ENCODE measurements around the gene MCU. TPM values are rescaled to one million over a fixed set of nuclear protein-coding genes. Genes with fewer than 3 reads are reported as not detected.

MCU gene
- total RNA-seq, 1 experiment from 2014 or later = 70.2 TPM

DNA sequence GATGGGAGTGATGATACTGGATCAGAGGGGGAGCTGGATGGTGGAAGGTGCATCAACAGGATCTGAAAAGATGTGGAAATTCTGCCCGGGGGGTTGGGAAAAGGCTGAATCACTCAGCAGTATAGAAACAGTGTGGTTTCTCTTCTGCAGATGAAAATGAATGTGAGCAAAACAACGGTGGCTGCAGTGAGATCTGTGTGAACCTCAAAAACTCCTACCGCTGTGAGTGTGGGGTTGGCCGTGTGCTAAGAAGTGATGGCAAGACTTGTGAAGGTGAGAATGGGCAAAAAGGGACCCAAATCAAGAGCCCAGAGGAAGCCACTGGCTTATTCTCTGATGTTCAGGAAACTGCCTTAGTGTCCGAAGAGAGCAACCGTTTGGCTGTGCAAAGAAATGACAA is 214.5 kb downstream of the MCU start:
- CTCF ChIA-PET = no interaction called here
- Mint-ChIP-seq H3K36me3 (ENCODE audit: insufficient read depth, unreplicated experiment) (no peaks in the 10 kb centered on the region), H3K4me3 (ENCODE audit: low read depth, unreplicated experiment) (no peak overlapping the region), H3K27ac (ENCODE audit: unreplicated experiment) (no peak overlapping the region), H3K4me1 (ENCODE audit: low read depth, unreplicated experiment) (no peaks in the 10 kb centered on the region), H3K9me3 (ENCODE audit: low read depth, unreplicated experiment) (no peaks in the 10 kb centered on the region), H3K27me3 (ENCODE audit: unreplicated experiment) (no peaks in the 10 kb centered on the region)
- TF ChIP-seq, protein P1, sequence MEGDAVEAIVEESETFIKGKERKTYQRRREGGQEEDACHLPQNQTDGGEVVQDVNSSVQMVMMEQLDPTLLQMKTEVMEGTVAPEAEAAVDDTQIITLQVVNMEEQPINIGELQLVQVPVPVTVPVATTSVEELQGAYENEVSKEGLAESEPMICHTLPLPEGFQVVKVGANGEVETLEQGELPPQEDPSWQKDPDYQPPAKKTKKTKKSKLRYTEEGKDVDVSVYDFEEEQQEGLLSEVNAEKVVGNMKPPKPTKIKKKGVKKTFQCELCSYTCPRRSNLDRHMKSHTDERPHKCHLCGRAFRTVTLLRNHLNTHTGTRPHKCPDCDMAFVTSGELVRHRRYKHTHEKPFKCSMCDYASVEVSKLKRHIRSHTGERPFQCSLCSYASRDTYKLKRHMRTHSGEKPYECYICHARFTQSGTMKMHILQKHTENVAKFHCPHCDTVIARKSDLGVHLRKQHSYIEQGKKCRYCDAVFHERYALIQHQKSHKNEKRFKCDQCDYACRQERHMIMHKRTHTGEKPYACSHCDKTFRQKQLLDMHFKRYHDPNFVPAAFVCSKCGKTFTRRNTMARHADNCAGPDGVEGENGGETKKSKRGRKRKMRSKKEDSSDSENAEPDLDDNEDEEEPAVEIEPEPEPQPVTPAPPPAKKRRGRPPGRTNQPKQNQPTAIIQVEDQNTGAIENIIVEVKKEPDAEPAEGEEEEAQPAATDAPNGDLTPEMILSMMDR (IDR thresholded peaks at IDR 0.05; ENCODE audit: unreplicated experiment) = no peak
- no peak for DNase-seq
- intact Hi-C loops (cut with micrococcal nuclease; ENCODE audit: unreplicated experiment) = no loop called here
- no TSS peak for BruUV-seq (replicated peaks)

DNA sequence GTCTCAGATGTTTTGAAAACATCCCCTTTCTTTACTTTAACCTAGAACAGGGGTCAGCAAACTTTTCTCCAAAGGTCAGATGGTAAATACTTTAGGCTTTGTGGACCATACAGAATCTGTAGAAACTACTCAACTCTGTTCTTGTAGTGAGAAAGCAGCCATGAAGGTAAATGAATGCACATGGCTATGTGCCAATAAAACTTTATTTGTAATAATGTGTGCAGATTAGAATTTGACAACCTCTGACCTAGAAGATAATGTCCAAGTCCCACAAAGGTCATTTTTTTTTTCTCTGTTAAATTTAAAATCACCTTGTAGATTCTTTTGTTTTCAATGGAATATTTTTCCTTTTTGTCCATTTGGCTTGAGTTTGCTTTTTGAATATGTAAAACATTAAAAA is 218.8 kb downstream of the MCU start:
- intact Hi-C loops (cut with micrococcal nuclease; ENCODE audit: unreplicated experiment) = no loop called here
- no peak for DNase-seq
- BruUV-seq (replicated peaks) = no TSS peak
- Mint-ChIP-seq H3K27me3 (ENCODE audit: unreplicated experiment) (no peaks in the 10 kb centered on the region), H3K27ac (ENCODE audit: unreplicated experiment) (no peak overlapping the region), H3K9me3 (ENCODE audit: low read depth, unreplicated experiment) (peaks cover 2% of the 10 kb centered on the region), H3K4me1 (ENCODE audit: low read depth, unreplicated experiment) (no peaks in the 10 kb centered on the region), H3K4me3 (ENCODE audit: low read depth, unreplicated experiment) (no peak overlapping the region), H3K36me3 (ENCODE audit: insufficient read depth, unreplicated experiment) (no peaks in the 10 kb centered on the region)
- CTCF ChIA-PET = interaction anchor here (0.6 kb wide), 1 partner anchor 280 kb away, joined by 3 read pairs; no protein-coding TSS in a partner anchor
- TF ChIP-seq, protein P1 (IDR thresholded peaks at IDR 0.05; ENCODE audit: unreplicated experiment) = no peak

DNA sequence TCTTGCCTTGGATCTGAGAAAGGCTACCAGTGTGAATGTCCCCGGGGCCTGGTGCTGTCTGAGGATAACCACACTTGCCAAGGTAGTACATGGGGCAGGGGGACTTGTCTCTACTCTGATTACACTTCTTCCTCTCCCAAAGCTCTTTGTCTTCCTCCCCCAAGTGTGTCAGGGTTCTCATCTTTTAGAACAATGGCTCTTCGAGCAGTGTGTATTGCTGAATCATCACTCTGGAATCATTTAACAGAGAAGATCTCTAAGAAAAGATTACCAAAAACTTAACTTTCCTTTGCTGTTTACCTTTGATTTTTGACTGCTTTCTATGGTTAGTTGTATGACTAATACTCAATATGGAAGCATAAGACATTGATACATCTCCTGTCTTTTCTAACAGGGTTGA is 219.8 kb downstream of the MCU start:
- intact Hi-C loops (cut with micrococcal nuclease; ENCODE audit: unreplicated experiment) = no loop called here
- no TSS peak for BruUV-seq (replicated peaks)

DNA sequence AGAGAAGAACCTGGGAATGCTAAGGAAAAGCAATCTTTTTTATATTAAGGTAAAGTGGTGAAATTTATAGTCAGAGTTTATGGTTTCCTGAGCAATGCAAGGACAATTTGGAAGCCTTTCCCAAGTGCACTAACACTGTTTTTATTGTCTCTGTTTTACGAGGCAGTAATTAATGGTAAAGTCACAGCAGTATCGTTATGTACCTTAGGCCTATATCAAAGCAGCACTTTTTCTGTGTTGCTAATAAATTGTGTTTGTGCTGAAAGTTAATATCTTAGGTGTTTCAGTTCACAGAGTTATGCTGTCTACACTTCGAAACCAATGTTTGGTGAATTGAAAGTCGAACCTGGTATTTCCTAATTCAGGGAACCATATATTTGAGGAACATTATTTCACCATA is 220.8 kb downstream of the MCU start:
- Mint-ChIP-seq H3K27ac (ENCODE audit: unreplicated experiment) (no peak overlapping the region), H3K4me1 (ENCODE audit: low read depth, unreplicated experiment) (no peaks in the 10 kb centered on the region), H3K4me3 (ENCODE audit: low read depth, unreplicated experiment) (no peak overlapping the region), H3K27me3 (ENCODE audit: unreplicated experiment) (no peaks in the 10 kb centered on the region), H3K9me3 (ENCODE audit: low read depth, unreplicated experiment) (peaks cover 2% of the 10 kb centered on the region), H3K36me3 (ENCODE audit: insufficient read depth, unreplicated experiment) (no peaks in the 10 kb centered on the region)
- DNase-seq = no peak
- no TSS peak for BruUV-seq (replicated peaks)
- TF ChIP-seq, protein P1 (IDR thresholded peaks at IDR 0.05; ENCODE audit: unreplicated experiment) = no peak
- CTCF ChIA-PET = no interaction called here
- intact Hi-C loops (cut with micrococcal nuclease; ENCODE audit: unreplicated experiment) = no loop called here

More for the DNA sequence above, 219.8 kb downstream of the MCU start:
- H3K9me3 Mint-ChIP-seq (ENCODE audit: low read depth, unreplicated experiment) = peaks cover 2% of the 10 kb centered on the region
- H3K27ac Mint-ChIP-seq (ENCODE audit: unreplicated experiment) = no peak overlapping the region
- H3K4me1 Mint-ChIP-seq (ENCODE audit: low read depth, unreplicated experiment) = no peaks in the 10 kb centered on the region
- H3K36me3 Mint-ChIP-seq (ENCODE audit: insufficient read depth, unreplicated experiment) = no peaks in the 10 kb centered on the region
- H3K4me3 Mint-ChIP-seq (ENCODE audit: low read depth, unreplicated experiment) = no peak overlapping the region
- no peaks in the 10 kb centered on the region for H3K27me3 Mint-ChIP-seq (ENCODE audit: unreplicated experiment)
- CTCF ChIA-PET = no interaction called here
- no peak for DNase-seq
- TF ChIP-seq, protein P1 (IDR thresholded peaks at IDR 0.05; ENCODE audit: unreplicated experiment) = no peak

Data from Calu3 (cell line).